ENCODE measurements around the gene ANKRD39. TPM values are rescaled to one million over a fixed set of nuclear protein-coding genes. Genes with fewer than 3 reads are reported as not detected.

The ANKRD39 gene, protein sequence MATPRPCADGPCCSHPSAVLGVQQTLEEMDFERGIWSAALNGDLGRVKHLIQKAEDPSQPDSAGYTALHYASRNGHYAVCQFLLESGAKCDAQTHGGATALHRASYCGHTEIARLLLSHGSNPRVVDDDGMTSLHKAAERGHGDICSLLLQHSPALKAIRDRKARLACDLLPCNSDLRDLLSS
- 14.8 and 16.8 TPM in 2 replicates for total RNA-seq
- 10.0 TPM for total RNA-seq (2013)
- polyA plus RNA-seq, result 12.8 and 19.3 TPM in 2 replicates
- polyA minus RNA-seq, result 9.3 and 13.3 TPM in 2 replicates

- CTCF ChIA-PET, result interaction anchor here (0.6 to 3.3 kb wide), 41 partner anchors 10 to 537 kb away, joined by 3 to 45 read pairs (median 5); partner anchors contain the start of genes ANKRD36, CNNM3, CNNM4 and KANSL3
- ATAC-seq (ENCODE audit: low read depth) (peak; percentile 93), DNase-seq (peak; percentile 100)
- H3K79me2 ChIP-seq (ENCODE audit: control insufficient read depth, insufficient read depth, low read length), result peaks cover 20% of the 10 kb centered on the region
- Mint-ChIP-seq H3K27me3 (no peaks in the 10 kb centered on the region), H3K27ac (peak within 1 kb of the TSS; percentile 89), H3K9me3 (ENCODE audit: insufficient read depth) (no peaks in the 10 kb centered on the region), H3K4me3 (peak within 1 kb of the TSS; percentile 86), H3K4me1 (peaks cover 17% of the 10 kb centered on the region)
- H3K4me3 ChIP-seq (ENCODE audit: control extremely low read depth in 1 of 5, extremely low read depth in 1 of 5, insufficient read depth in 1 of 5, low read depth in 2 of 5, low read length in 4 of 5), result peak within 1 kb of the TSS; percentile 48 to 87 (median 73)
- H3K36me3 ChIP-seq (replicated peaks in 1 of 2; ENCODE audit: control extremely low read depth in 1 of 2, control insufficient read depth in 1 of 2, extremely low read depth in 1 of 2, insufficient read depth in 2 of 2, low read length in 1 of 2), result peaks cover 2 to 8% of the 10 kb centered on the region in 2 experiments
- intact Hi-C loops (cut with micrococcal nuclease), result loop anchor here (1.0 to 5.0 kb wide), 8 partner anchors 12 to 321 kb away; partner anchors contain the start of genes ARID5A, CNNM3, CNNM4 and KANSL3
- H3K27ac ChIP-seq (ENCODE audit: low read length in 2 of 2), result peak within 1 kb of the TSS; percentile 73 to 88
- H4K20me1 ChIP-seq (ENCODE audit: control insufficient read depth, insufficient read depth, low read length, poor library complexity, severe bottlenecking), result peaks cover 6% of the 10 kb centered on the region
- H2AFZ ChIP-seq (ENCODE audit: insufficient read depth, low read depth, low read length, poor library complexity, severe bottlenecking), result peak within 1 kb of the TSS; percentile 92
- POLR2A ChIA-PET, result interaction anchor here (0.6 to 2.5 kb wide), 12 partner anchors 13 to 654 kb away, joined by 3 to 14 read pairs (median 4); partner anchors contain the start of genes ANKRD36 and CNNM3
- peaks cover 16 to 20% of the 10 kb centered on the region in 2 donors for H3K4me1 ChIP-seq (ENCODE audit: control insufficient read depth in 2 of 2, insufficient read depth in 2 of 2, low read length in 2 of 2)
- under 1% methylated on average over 81 of the region's 81 CpGs for WGBS (ENCODE audit: insufficient coverage)
- TF ChIP-seq CTCF (IDR thresholded peaks at IDR 0.05), result peak; percentile 88
- no peak for TF ChIP-seq EZH2 (IDR thresholded peaks at IDR 0.05; ENCODE audit: borderline replicate concordance, insufficient read depth, low read depth, low read length, poor library complexity, severe bottlenecking)
- H3K9ac ChIP-seq (ENCODE audit: low read length), result peak within 1 kb of the TSS; percentile 79
- no peaks in the 10 kb centered on the region for H3K9me3 ChIP-seq (ENCODE audit: control extremely low read depth in 1 of 3, control insufficient read depth in 2 of 3, insufficient read depth in 1 of 3, low read length in 2 of 3)
- H3K27me3 ChIP-seq (replicated peaks in 1 of 4; ENCODE audit: control extremely low read depth in 1 of 4, control insufficient read depth in 3 of 4, insufficient read depth in 4 of 4, low read length in 3 of 4), result peaks cover 0 to 10% (median 0%) of the 10 kb centered on the region in 4 experiments
- peak within 1 kb of the TSS; percentile 95 for H3K4me2 ChIP-seq (replicated peaks; ENCODE audit: low read depth, low read length, poor library complexity, severe bottlenecking)
Measured at GRCh38 chr2:96857667-96858372, at the start of gene ANKRD39. TSS of gene ANKRD39 (minus strand) at chr2:96858016. CDS start at chr2:96857987, 29 bp downstream.

Data from B cell (primary cell).